HG02642 (cell line): ENCODE measurements around the gene FAM210B.
A peak's percentile ranks its signal among the peaks of the same experiment; 100 is the strongest.
"Not testable (repeated sequence)": the region's sequence is repeated elsewhere in the genome, so short reads cannot be mapped to it uniquely, and the experiment has no call there.

Experiments
- ATAC-seq: cut with Tn5 transposase; IDR thresholded peaks from one replicate; pipeline ENCODE4 v1.9.1; 2021; ENCODE audit warnings: mild to moderate bottlenecking; ENCODE audit not compliant: unreplicated experiment, poor library complexity

Gene FAM210B

GRCh38 chr20:56391037-56391436 lies 32.3 kb downstream of the FAM210B start:
- ATAC-seq = no peak

GRCh38 chr20:56391596-56392131 lies 32.9 kb downstream of the FAM210B start:
- ATAC-seq = peak; percentile 45

- ATAC-seq = peak; percentile 95
Observed at GRCh38 chr20:56392132-56392880, 33.5 kb downstream of the FAM210B start, which contains the start of the genes AURKA and CSTF1. Gene AURKA (minus strand): TSS chr20:56392215. CDS start chr20:56388197, 4,018 bp downstream. Gene CSTF1 (plus strand): TSS chr20:56392645. CDS start chr20:56395553, 2,908 bp downstream.

- ATAC-seq = no peak
Observed at GRCh38 chr20:56392881-56393482, 34.2 kb downstream of the FAM210B start.

- ATAC-seq = no peak
Observed at GRCh38 chr20:56393653-56394052, 34.9 kb downstream of the FAM210B start.

- no peak for ATAC-seq
Observed at GRCh38 chr20:56395166-56395565, 36.4 kb downstream of the FAM210B start.

- peak; percentile 51 for ATAC-seq
Observed at GRCh38 chr20:56400001-56400640, 41.3 kb downstream of the FAM210B start.

- no peak for ATAC-seq
Observed at GRCh38 chr20:56403465-56403864, 44.7 kb downstream of the FAM210B start.

- ATAC-seq = not testable (repeated sequence)
Observed at GRCh38 chr20:56405356-56405755, 46.6 kb downstream of the FAM210B start.

- ATAC-seq = no peak
Observed at GRCh38 chr20:56406910-56407309, 48.1 kb downstream of the FAM210B start.

GRCh38 chr20:56409521-56409920 lies 50.7 kb downstream of the FAM210B start:
- no peak for ATAC-seq

GRCh38 chr20:56409956-56410355 lies 51.2 kb downstream of the FAM210B start:
- ATAC-seq = no peak

GRCh38 chr20:56411287-56411686 lies 52.5 kb downstream of the FAM210B start:
- ATAC-seq = not testable (repeated sequence)

GRCh38 chr20:56411759-56412472 lies 53.1 kb downstream of the FAM210B start, which contains the start of gene CASS4:
Gene CASS4 (plus strand): TSS chr20:56412260. CDS start chr20:56412459, 199 bp downstream.
- peak; percentile 43 for ATAC-seq

- no peak for ATAC-seq
Observed at GRCh38 chr20:56412473-56412790, 53.7 kb downstream of the FAM210B start.

- ATAC-seq = no peak
Observed at GRCh38 chr20:56412949-56413348, 54.2 kb downstream of the FAM210B start.

- no peak for ATAC-seq
Observed at GRCh38 chr20:56414842-56415765, 56.3 kb downstream of the FAM210B start.

GRCh38 chr20:56417402-56417801 lies 58.6 kb downstream of the FAM210B start:
- ATAC-seq = no peak

GRCh38 chr20:56417911-56418310 lies 59.1 kb downstream of the FAM210B start:
- ATAC-seq = no peak
